Stimulated activated naive CD8-positive, alpha-beta T cell treated with anti-CD3 and anti-CD28 coated beads, Interleukin-15, amount 100 ng/mL, for 72 hours (primary cell): Measurements from ENCODE around the gene JADE1.

Experiments
- ATAC-seq: fragments of 150-1000 bp; cut with Tn5 transposase; 2 replicates; pipeline ENCODE4 v1.10.0; 2021; ENCODE audit warnings: mild to moderate bottlenecking, moderate library complexity
- DNase-seq, 2 donors: peaks; one replicate each; pipeline ENCODE4 v3.0.0; 2021 to 2022
- H3K27ac Mint-ChIP-seq, 2 donors: one replicate each; pipeline ENCODE4 v1.8.0; 2022; ENCODE audit warnings: mild to moderate bottlenecking in 2 of 2, mixed read lengths in 2 of 2, moderate library complexity in 2 of 2
- H3K27me3 Mint-ChIP-seq: one replicate; pipeline ENCODE4 v1.8.0; 2022; ENCODE audit warnings: mixed read lengths
- H3K4me1 Mint-ChIP-seq: one replicate; pipeline ENCODE4 v1.8.0; 2022; ENCODE audit warnings: mild to moderate bottlenecking, mixed read lengths
- H3K4me3 Mint-ChIP-seq, 2 donors: one replicate each; pipeline ENCODE4 v1.8.0; 2022; ENCODE audit warnings: mild to moderate bottlenecking in 2 of 2, mixed read lengths in 2 of 2, moderate library complexity in 1 of 2
- H3K9me3 Mint-ChIP-seq, 2 donors: one replicate each; pipeline ENCODE4 v1.8.0; 2022; ENCODE audit warnings: mixed read lengths in 2 of 2

JADE1 gene

DNA sequence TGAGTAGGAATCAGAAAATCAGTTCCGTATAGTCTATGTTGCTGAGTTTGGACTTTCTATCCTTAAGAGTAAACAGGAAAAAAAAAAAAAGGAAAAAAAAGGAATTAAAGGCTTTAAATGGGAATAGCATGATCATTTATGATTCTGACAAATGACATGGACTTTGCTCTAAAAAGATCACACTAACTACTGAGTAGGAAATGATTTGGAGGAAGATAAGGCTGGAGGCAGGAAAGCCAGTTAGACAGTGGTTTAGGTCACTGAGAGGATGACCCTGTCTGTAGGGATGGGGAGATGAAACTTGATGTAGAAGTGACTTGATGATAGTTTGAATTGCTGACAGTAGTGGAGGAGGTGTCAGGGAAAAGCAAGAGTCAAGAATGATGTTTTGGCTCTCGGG, 9.2 kb upstream of the JADE1 start:
- Mint-ChIP-seq H3K27ac (no peak overlapping the region), H3K27me3 (no peaks in the 10 kb centered on the region), H3K4me1 (peaks cover 13% of the 10 kb centered on the region), H3K9me3 (no peaks in the 10 kb centered on the region), H3K4me3 (no peak overlapping the region)
- DNase-seq (no peak), ATAC-seq (no peak)

DNA sequence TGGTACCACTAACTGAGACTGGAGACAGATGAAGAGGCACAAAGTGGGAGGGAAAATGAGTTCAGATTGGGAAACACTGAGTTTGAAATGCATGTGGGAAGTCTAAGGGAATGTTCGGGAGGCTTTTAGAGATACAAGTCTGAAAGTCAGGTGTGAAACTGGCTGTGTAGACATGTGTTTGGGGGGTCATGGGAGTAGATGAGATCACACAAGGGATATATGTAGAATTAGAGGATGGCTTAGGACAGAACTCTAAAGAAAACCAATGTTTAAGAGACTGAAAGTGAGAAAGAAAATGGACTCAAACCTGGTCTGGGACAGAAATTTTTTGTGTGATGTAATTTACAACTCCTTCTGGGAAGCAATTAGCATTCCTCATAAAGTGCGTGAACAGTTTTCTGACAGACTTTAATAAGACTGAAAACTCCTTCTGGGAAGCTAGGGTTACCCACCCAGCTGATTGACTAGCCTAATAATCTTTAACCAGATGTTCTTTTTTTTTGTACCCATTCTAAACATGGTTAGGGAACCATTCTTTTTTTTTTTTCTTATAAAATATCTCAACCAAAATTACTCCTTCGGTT, 8.7 kb upstream of the JADE1 start:
- DNase-seq (no peak), ATAC-seq (no peak)
- Mint-ChIP-seq H3K27me3 (no peaks in the 10 kb centered on the region), H3K4me3 (no peak overlapping the region), H3K27ac (no peak overlapping the region), H3K9me3 (no peaks in the 10 kb centered on the region), H3K4me1 (peaks cover 13% of the 10 kb centered on the region)

DNA sequence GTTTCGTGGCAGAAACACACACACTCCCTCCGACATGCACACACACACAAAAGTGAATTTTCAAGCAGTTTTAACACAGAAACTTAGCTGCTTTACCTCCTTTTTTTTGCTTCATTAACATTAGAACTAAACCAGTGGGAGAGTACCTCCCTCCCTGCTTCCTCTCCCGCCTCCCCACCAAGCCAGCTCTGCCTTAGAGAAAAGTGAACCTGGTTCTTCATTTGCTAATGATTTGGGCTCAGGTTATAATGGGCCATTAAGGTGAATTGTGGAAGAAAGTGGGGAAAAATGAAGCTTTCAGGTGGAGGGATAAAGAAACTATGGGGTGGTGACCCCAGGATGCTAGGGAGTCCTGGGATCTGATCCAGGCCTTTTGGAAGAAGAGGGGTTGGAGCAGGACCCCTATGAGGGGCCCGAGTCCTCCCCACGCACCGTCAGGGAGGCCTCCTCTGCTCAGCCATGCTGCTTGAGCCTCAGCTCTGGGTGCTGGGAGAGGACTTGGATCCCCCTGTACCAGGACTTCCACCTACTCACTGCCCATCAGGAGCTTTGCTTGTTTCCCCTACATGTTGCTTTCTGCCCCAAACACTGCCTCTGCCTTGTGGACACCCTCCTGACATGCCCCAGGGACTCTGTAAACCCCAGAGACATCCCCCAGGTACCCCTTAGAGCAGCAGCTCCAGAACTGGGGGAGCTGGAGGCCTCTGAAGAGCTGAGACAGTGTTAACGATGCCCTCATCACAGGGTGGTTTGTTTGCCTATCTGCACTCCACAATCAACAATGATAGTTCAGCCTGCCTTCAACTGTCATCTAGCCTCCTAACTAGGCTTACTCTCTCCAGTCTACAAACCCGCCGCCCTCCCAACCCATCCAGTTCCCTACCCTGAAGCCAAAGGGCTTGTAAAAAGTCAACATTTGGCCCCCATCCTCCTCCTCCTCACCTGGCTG, 6.5 kb upstream of the JADE1 start:
- peak overlapping the region; percentile 14 to 77 for H3K27ac Mint-ChIP-seq
- H3K4me3 Mint-ChIP-seq = no peak overlapping the region
- no peaks in the 10 kb centered on the region for H3K27me3 Mint-ChIP-seq
- peaks cover 13% of the 10 kb centered on the region for H3K4me1 Mint-ChIP-seq
- no peaks in the 10 kb centered on the region for H3K9me3 Mint-ChIP-seq
- peak; percentile 29 for ATAC-seq
- no peak for DNase-seq

DNA sequence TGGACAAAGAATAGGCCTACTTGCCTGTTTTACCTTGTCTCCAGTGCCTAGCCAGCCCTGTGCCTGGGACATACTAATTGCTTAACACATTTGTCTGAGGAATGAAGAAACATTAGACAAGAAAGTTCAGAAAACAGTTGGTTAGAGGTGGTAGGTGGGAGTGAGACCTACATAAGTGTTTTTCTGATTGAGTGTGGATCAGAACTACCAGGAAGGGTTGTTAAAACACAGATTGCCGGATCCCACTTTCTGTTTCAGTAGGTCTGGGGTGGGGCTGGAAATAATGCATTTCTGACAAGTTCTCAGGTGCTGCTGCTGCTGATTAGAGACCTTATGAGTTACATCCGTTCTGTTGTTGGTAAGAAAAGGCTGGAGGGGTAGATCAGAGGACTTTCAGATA, 5.7 kb upstream of the JADE1 start:
- peak overlapping the region in 1 of 2 donors; percentile 6 for H3K4me3 Mint-ChIP-seq
- no peaks in the 10 kb centered on the region for H3K27me3 Mint-ChIP-seq
- H3K4me1 Mint-ChIP-seq = peaks cover 13% of the 10 kb centered on the region
- DNase-seq = no peak
- no peaks in the 10 kb centered on the region for H3K9me3 Mint-ChIP-seq
- H3K27ac Mint-ChIP-seq = peak overlapping the region; percentile 9 to 77
- peak; percentile 74 for ATAC-seq

DNA sequence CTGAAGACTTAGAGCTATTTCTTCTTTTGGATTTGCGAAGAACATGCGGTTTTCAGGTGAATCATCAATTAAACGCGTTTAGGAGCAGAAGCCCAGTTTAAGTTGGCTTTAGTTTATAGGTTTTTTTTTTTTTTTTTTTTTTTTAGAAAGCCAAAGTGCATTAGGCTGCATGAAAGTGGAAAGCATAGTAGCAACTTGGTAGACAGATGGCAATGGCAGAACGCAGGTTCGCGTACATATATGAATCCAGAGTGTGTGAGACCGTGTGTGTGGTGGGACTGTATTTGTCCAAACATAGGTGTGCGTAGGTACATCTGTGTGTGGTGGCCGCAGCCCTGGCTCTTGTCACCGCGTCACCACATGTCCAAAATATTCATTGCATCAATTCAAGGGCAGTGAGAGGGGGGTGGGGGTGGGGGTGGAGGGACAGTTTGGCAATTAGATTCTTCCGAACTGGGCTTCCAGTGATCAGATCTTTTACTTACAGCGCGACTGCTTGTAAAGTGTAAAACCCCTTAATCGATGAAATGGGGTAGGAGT, 901 bp downstream of the JADE1 start:
- Mint-ChIP-seq H3K4me3 (peak overlapping the region; percentile 96 to 100), H3K27ac (peak overlapping the region; percentile 99 to 100), H3K27me3 (no peaks in the 10 kb centered on the region), H3K9me3 (no peaks in the 10 kb centered on the region), H3K4me1 (peaks cover 25% of the 10 kb centered on the region)
- ATAC-seq = no peak
- peak in 1 of 2 donors; percentile 50 for DNase-seq

DNA sequence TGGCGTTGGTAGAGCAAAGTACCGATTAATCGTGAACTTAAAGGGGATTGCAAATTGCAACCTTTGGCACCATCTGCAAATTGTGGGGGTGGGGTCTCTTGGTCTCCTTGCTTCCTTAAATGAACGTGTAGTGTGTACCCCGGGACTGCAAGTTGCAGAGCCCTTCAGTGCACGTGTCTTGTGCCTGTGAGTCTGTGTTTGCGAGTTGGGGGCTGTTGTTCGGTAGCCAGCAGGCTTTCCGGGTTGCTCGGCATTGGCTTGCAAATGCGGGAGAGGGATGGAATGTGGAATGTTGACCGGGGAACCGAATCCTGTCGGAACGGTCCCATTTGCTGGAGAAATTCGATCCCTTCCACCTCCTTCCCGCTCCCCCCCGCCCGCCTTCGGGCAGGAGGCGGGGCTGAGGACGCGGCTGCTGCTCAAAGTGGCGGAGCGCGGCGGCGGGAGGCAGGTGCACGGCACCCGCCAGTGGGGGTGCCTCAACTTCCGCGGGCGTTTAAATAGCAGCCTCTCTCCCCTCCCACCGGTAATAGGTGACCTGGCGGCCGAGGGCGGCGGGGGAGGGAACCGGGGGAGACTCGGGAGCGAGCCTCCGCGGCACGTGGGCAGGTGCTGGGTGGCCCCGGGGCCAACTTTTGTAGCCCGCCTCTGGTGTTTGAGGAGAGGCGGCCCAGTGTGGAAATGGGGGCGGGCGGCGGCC, 1.5 kb downstream of the JADE1 start:
- Mint-ChIP-seq H3K4me3 (peak overlapping the region; percentile 96 to 100), H3K27me3 (no peaks in the 10 kb centered on the region), H3K4me1 (peaks cover 31% of the 10 kb centered on the region), H3K9me3 (no peaks in the 10 kb centered on the region), H3K27ac (peak overlapping the region; percentile 99 to 100)
- ATAC-seq = peak; percentile 58
- peak; percentile 86 to 88 for DNase-seq

DNA sequence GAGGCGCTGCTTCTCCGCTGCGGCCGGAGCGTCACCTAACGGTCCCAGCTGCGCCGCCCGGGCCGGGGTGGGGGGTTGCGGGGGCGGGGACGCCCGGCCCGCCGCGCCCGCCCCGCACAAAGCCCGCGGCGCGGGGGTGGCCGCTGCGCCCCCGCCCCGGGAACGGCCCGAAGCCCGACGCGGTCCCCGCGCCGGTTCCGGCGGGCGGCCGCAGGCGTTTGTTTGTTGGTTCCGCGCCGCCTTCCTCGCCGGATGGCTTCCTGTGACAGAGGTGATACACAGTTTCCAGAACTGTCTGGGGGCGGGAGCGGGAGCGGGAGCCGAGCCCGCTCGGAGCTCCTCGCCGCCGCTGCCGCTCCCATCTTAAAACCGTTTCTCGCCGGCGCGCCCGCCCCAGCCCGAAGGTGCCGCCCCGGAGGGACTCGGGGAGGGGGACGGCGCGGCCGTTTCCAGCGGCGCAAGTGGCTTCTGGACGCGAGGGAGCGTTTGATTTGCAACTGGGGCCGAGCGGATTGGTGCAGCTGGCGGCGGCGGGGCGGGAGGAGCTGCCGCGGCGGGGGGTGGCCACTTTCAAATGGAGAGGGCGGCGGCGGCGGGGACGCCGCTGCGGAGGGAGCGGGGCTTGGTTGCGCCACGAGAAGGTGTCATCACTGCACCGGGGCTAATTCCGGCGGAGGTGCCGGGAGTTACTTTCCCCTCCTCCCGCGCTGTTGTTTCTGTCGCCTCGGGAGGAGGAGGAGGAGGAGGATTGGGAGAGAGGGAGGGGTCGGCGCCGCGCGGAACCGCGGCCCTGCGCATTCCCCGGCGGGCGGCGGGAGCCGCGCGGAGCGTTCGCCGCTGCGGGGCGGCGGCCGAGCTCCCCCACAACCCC, 2.3 kb downstream of the JADE1 start:
- ATAC-seq = peak; percentile 62
- H3K4me1 Mint-ChIP-seq = peaks cover 39% of the 10 kb centered on the region

DNA sequence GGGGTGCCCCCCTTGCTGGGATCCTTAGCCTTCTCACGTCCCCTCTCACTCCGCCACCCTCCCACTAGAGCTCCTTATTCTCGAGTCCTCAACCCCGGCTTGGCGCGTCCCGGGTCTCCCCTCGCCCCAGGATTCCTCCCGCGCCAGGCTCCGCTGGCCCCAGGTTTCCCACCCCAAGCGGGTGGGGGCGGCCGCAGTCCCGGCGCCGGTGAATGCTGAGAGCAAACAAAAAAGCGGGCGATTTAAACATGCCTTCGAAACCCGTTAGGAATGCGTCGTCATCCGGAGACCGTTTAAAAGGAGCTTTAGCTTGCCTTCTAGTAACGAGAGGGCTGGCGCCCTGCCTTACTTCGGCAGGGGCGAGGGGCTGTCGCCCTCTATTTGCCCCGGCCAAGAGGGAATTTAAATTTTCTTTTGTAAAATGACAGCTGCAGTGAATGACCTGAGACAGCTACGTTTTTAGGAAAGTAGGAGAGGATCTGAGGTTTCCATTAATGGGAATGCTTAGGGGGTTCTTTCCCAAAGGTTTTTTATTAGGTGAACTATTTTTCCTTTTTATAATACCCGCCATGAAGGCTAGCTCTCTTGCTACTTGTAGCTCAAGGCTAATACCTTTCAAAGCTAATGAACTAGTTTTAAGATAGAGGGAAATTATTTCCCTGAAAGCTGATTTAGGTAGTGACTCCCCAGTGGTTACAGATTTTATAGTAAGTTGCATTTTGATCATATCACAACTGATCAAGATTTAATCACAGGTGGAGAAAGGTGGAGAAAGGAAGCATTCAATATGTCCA, 3.1 kb downstream of the JADE1 start:
- Mint-ChIP-seq H3K9me3 (no peaks in the 10 kb centered on the region), H3K4me1 (peaks cover 47% of the 10 kb centered on the region), H3K27me3 (no peaks in the 10 kb centered on the region), H3K4me3 (peak overlapping the region; percentile 67 to 79), H3K27ac (peak overlapping the region; percentile 7 to 93)
- DNase-seq (peak in 1 of 2 donors; percentile 56), ATAC-seq (peak; percentile 22)

More for the DNA sequence above, 2.3 kb downstream of the JADE1 start:
- no peaks in the 10 kb centered on the region for H3K9me3 Mint-ChIP-seq
- H3K27ac Mint-ChIP-seq = peak overlapping the region; percentile 99 to 100
- peak; percentile 84 to 89 for DNase-seq
- H3K27me3 Mint-ChIP-seq = no peaks in the 10 kb centered on the region
- H3K4me3 Mint-ChIP-seq = peak overlapping the region; percentile 96 to 100

DNA sequence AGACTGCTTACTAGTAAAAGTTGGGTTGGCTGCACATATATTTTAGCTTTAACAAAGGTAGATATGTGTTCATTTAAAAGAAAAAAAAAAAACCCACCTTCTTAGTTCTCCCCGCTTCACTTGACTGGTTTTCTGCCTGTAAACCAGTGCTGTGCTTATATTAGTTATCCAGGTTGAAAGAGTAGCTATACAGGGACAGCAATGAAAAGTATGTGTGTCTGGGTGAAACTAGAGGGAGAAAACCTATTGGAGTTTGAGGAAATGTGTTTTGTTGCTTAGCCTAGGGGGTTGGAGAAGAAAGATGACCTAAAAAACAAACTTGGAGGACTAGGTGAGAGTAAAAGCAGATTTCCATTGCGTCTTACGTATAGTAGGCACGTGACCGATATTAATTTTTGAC, 4.5 kb downstream of the JADE1 start:
- Mint-ChIP-seq H3K4me3 (peak overlapping the region in 1 of 2 donors; percentile 42), H3K4me1 (peaks cover 60% of the 10 kb centered on the region), H3K27ac (peak overlapping the region in 1 of 2 donors; percentile 55), H3K9me3 (no peaks in the 10 kb centered on the region), H3K27me3 (no peaks in the 10 kb centered on the region)
- DNase-seq (no peak), ATAC-seq (no peak)

DNA sequence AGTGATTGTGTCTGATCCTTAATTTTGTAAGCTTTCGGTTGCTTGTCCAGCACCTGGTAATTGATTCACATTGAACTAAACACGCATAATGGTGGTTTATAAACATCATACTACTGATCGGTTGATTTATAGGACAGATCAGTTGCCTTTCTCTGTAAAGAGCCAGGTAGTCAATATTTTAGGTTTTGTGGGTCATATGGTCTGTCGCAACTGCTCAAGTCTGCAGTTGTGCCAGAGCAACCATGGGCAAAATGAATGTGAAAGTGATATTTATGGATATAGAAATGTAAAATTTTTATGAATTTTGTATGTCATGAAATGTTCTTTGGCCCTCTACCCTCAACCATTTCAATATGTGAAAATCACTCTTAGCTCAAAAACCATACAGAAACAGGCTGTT, 8.9 kb downstream of the JADE1 start:
- Mint-ChIP-seq H3K4me1 (peaks cover 77% of the 10 kb centered on the region), H3K27ac (no peak overlapping the region), H3K27me3 (no peaks in the 10 kb centered on the region)

DNA sequence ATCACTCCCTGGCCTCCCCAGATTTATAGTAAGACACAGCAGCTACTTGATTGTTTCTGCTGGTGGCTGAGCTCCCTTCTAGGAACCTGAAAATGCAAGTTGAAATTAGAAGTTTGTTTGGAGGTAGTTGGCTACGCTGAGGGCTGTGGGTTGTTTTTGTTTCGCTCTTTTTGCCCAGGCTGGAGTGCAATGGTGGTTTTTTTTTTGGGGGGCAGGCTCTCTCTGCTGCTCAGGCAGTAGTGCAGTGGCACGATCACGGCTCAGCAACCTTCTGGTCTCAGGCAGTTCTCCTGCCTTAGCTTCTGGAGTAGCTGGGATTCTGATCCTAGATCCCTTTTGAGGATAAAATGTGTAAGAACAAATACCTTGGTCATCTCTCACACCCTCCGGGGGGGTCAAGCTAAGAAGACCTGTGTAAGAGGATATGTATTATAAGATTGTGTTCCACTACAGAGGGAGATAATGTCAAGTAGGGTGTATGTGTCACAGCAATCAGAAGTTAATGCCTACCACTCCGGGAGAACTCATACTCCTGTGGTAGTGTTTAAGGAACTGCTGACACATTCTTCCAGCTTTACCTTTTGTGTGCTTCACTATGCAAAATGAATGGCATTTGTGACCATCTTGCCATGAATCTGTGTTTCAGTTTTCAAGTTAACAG, 9.7 kb downstream of the JADE1 start:
- peak; percentile 35 for ATAC-seq
- Mint-ChIP-seq H3K27ac (peak overlapping the region in 1 of 2 donors; percentile 77), H3K4me1 (peaks cover 75% of the 10 kb centered on the region), H3K4me3 (peak overlapping the region; percentile 46 to 72), H3K9me3 (no peaks in the 10 kb centered on the region), H3K27me3 (no peaks in the 10 kb centered on the region)
- no peak for DNase-seq

More for the DNA sequence above, 8.9 kb downstream of the JADE1 start:
- Mint-ChIP-seq H3K4me3 (no peak overlapping the region), H3K9me3 (no peaks in the 10 kb centered on the region)
- DNase-seq (no peak), ATAC-seq (no peak)

DNA sequence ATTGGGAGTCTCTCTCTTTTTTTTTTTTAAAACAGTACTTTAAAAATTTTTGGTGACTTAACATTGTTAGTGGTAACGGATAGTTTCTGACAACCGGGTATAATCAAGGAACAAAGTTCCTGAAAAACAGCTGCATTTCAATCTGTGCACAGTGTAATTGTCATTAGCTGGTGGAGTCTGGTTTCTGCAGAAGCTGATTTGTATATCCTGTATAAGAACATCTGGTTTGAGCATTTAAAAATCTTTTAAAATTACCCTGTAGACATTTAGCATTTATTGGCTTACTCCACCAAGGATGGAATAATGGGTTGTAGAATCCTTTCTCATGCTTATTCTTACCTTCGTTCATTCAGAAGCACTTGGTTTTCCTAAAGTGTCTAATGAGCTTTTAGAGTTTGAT, 11.2 kb downstream of the JADE1 start:
- H3K9me3 Mint-ChIP-seq = no peaks in the 10 kb centered on the region
- no peaks in the 10 kb centered on the region for H3K27me3 Mint-ChIP-seq
- ATAC-seq = no peak
- no peak overlapping the region for H3K27ac Mint-ChIP-seq
- peaks cover 79% of the 10 kb centered on the region for H3K4me1 Mint-ChIP-seq
- DNase-seq = no peak
- H3K4me3 Mint-ChIP-seq = no peak overlapping the region

DNA sequence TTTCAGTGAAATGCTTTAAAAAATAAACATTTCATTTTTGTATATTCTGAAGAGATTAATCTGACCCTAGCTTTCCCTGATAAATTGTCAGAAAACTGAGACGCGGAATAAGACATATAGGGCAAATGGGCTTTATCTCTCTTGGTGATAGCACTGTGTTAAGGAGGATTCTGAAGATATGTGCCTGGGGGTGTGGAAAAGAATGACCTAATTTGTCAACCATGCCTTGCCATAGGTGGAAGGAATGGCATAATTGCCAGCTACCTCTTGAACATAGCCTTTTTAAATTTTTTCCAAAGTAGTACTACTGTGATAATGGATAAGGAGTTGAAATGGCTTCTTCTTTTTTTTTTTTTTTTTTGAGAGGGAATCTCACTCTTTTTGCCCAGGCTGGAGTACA, 11.7 kb downstream of the JADE1 start:
- no peak overlapping the region for H3K27ac Mint-ChIP-seq
- H3K27me3 Mint-ChIP-seq = no peaks in the 10 kb centered on the region
- H3K4me1 Mint-ChIP-seq = peaks cover 79% of the 10 kb centered on the region
- ATAC-seq = no peak
- no peaks in the 10 kb centered on the region for H3K9me3 Mint-ChIP-seq
- no peak for DNase-seq
- H3K4me3 Mint-ChIP-seq = no peak overlapping the region
